Heart right ventricle (tissue), 16 donors: ENCODE data around the gene MTUS2. TPM values are rescaled to one million over a fixed set of nuclear protein-coding genes. Genes with fewer than 3 reads are reported as not detected.

Experiments
- ATAC-seq, 8 donors: fragments of 200-7000 bp; cut with Tn5 transposase; one replicate each; pipeline ENCODE4 v1.9.1; 2020; ENCODE audit warnings: mild to moderate bottlenecking in 8 of 8, moderate library complexity in 8 of 8, moderate number of reproducible peaks in 1 of 8
- DNase-seq, 2 donors: peaks; one replicate each; pipeline ENCODE4 v3.0.0-alpha.2; 2020
- H3K27ac ChIP-seq, 10 donors: fragments of 200-600 bp; sonication (generic) in 2 of 10; one replicate each; pipeline versions ENCODE4 v1.5.0 to v1.8.0; 2020 to 2022; ENCODE audit warnings: mild to moderate bottlenecking in 3 of 10
- H3K27me3 ChIP-seq, 7 donors: fragments of 200-600 bp; one replicate each; pipeline ENCODE4 v1.8.0; 2021 to 2022; ENCODE audit warnings: mild to moderate bottlenecking in 2 of 7
- H3K36me3 ChIP-seq, 9 donors: fragments of 200-600 bp; sonication (generic) in 1 of 9; one replicate each; pipeline versions ENCODE4 v1.5.0 to v1.8.0; 2020 to 2022; ENCODE audit warnings: mild to moderate bottlenecking in 2 of 9
- H3K4me1 ChIP-seq, 9 donors: fragments of 200-600 bp; sonication (generic) in 1 of 9; one replicate each; pipeline versions ENCODE4 v1.5.0 to v1.8.0; 2020 to 2022; ENCODE audit warnings: mild to moderate bottlenecking in 4 of 9
- H3K4me3 ChIP-seq, 10 donors: fragments of 200-600 bp; sonication (generic) in 2 of 10; one replicate each; pipeline versions ENCODE4 v1.5.0 to v1.8.0; 2020 to 2022; ENCODE audit warnings: mild to moderate bottlenecking in 7 of 10, moderate library complexity in 2 of 10
- H3K9me3 ChIP-seq, 11 donors: fragments of 200-600 bp in 10 of 11; sonication (generic) in 2 of 11; one replicate each; pipeline versions ENCODE4 v1.5.0 to v1.8.0; 2013 to 2022; ENCODE audit warnings: mild to moderate bottlenecking in 2 of 11, control low read depth in 1 of 11, moderate library complexity in 1 of 11
- WGBS, 2 donors: extraction: QIAGEN DNeasy Blood & Tissue Kit; methylation state at CpG; one replicate each; pipeline ENCODE4 v1.1.7; 2013; ENCODE audit warnings: inconsistent platforms in 1 of 2; 5-methylcytosine and 5-hydroxymethylcytosine counted together
- intact Hi-C, 10 donors: fragments of 100-400 bp; cut with DNase I; formaldehyde crosslinking; loops; one replicate each; pipeline versions ENCODE4 v1.11.1 to v1.14.2; 2022
- polyA plus RNA-seq, 2 donors: library from polyadenylated mRNA; stranded (reverse); fragments of 200-250 nt; gene quantifications; one replicate each; pipeline ENCODE4 v1.2.3, GENCODE V29; 2013
- total RNA-seq, 10 donors: library from RNA; stranded (reverse); fragmentation: NEBNext Ultra II Directional in 3 of 10; extraction: Animal tissue kit (Norgen Biotek cat#: 25700) in 3 of 10; gene quantifications; one replicate each; pipeline versions ENCODE4 v1.2.1 to v1.2.4, GENCODE V29; 2021 to 2023
- TF ChIP-seq, protein P1 (sequence below), 9 donors: fragments of 200-600 bp; sonication (generic) in 2 of 9; IDR thresholded peaks; one replicate each; pipeline versions ENCODE4 v1.5.0 to v1.8.0; 2021 to 2022; ENCODE audit warnings: antibody characterized with exemption in 9 of 9, mild to moderate bottlenecking in 5 of 9, moderate library complexity in 1 of 9
- donor health status: Arrhythmogenic right ventricular cardiomyopathy.
- donor health status: ischemic (EF 13 %, LVEDD 7.1; RV severe dilation, severe dysfunction).
- donor health status: healthy with polysubstance abuse.
- donor health status: DM: no; HTN: yes; CAD: no.
- donor health status: DM: no; HTN: no; CAD: no.
- donor health status: ischemic (EF 25% LVEDD 6.9; RV normal size, moderate dysfunction).
- donor health status: ischemic (EF 25% LVEDD 5.7; RV mildly dilated, moderate dysfunction).
- donor health status: healthy.
- donor health status: DM: yes; HTN: yes; CAD: no.
- donor health status: Ischemic cardiomyopathy.
- donor health status: ischemic (EF 35%, LVEDD 5.7; RV mildly dilated, moderate dysfunction).
- donor health status: nonischemic (EF 11% LVEDD 7.7; RV severe dilation, severe dysfunction).
- donor health status: DM: yes; HTN: yes; CAD: no.
- donor health status: PGD.
- donor health status: ischemic (EF 29% LVEDD 5.4; RV normal size, mild dysfunction).
- donor health status: nonischemic (EF 23%, LVEDD 6.1; RV moderate dilation, normal function).

Gene MTUS2
- total and polyA plus RNA-seq, 12 donors: 18.7 to 159 (median 65.6) TPM

DNA sequence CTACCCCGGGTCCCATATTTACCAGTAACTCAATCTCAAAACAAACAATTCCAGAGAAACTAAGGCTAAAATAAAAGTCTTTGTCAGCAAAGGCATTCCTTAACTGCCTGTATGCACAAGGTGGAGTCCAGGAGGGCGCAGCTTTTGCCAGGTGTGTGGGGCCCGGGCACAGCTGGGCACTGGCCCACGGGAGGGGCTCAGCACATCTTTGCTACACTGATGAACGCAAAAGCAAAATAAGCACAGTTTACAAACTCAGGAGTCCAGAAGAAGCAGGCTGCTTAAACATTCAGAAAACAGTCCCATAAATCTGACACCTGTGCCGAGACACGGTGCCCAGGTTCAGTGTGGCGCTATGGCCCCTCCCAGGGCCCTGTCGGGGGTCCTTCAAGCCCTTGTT lies 704.5 kb downstream of the MTUS2 start:
- intact Hi-C loops: no loop called here
- Histone ChIP-seq H3K27ac (peak overlapping the region in 2 of 10 donors; percentile 18 to 44), H3K4me3 (no peak overlapping the region), H3K36me3 (peaks cover 0 to 80% (median 5%) of the 10 kb centered on the region in 9 donors), H3K4me1 (peaks cover 0 to 20% (median 4%) of the 10 kb centered on the region in 9 donors), H3K9me3 (no peaks in the 10 kb centered on the region), H3K27me3 (no peaks in the 10 kb centered on the region)
- ATAC-seq (no peak), DNase-seq (no peak)
- WGBS, 2 donors: 88 to 89% methylated on average over 9 of the region's 9 CpGs
- TF ChIP-seq, protein P1, sequence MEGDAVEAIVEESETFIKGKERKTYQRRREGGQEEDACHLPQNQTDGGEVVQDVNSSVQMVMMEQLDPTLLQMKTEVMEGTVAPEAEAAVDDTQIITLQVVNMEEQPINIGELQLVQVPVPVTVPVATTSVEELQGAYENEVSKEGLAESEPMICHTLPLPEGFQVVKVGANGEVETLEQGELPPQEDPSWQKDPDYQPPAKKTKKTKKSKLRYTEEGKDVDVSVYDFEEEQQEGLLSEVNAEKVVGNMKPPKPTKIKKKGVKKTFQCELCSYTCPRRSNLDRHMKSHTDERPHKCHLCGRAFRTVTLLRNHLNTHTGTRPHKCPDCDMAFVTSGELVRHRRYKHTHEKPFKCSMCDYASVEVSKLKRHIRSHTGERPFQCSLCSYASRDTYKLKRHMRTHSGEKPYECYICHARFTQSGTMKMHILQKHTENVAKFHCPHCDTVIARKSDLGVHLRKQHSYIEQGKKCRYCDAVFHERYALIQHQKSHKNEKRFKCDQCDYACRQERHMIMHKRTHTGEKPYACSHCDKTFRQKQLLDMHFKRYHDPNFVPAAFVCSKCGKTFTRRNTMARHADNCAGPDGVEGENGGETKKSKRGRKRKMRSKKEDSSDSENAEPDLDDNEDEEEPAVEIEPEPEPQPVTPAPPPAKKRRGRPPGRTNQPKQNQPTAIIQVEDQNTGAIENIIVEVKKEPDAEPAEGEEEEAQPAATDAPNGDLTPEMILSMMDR (IDR thresholded peaks at IDR 0.05): no peak

DNA sequence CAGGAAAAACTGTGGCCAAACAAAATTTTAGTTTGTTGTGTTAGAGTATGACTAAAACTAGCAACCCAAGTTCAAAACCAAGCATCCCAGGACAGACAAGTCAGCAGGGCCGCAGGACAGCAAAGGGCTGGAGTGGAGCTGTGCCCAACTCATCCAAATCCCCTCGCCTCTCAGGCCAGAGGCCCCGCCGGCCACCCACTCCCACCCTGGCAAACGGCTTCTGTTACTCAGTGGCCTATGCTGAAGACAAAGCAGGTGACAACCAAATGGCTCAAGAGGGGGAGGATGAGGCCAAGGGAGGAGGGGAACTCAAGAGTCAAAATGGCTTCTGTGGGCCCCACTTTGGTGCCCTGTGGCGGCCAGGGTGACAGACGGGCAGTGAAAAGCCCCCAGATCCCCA lies 705.6 kb downstream of the MTUS2 start:
- intact Hi-C loops: no loop called here
- ATAC-seq (no peak), DNase-seq (no peak)
- Histone ChIP-seq H3K36me3 (peaks cover 0 to 83% (median 5%) of the 10 kb centered on the region in 9 donors), H3K4me3 (no peak overlapping the region), H3K27me3 (no peaks in the 10 kb centered on the region), H3K9me3 (no peaks in the 10 kb centered on the region), H3K27ac (no peak overlapping the region), H3K4me1 (peaks cover 0 to 20% (median 4%) of the 10 kb centered on the region in 9 donors)
- TF ChIP-seq, protein P1 (IDR thresholded peaks at IDR 0.05): no peak
- 98% methylated on average over 7 of the region's 7 CpGs for WGBS, 2 donors

DNA sequence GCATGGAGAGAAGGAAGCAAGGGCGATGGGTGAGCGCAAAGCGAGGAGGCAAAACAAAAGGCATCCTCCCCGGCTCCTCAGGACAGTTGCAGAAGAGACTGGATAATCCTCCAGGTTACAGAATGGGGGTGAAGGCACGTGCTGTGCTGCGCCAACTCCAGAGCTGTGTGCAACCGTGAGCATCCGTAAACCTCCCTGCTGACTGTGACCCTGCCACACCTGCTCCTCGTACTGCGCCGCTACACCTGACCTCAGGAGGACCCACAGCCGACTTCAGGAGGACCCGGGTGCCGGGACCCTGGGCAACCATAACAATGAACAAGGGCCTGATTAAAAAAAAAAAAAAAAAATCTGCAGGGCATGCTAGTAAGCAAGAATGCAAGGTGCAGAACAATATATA lies 706.6 kb downstream of the MTUS2 start:
- WGBS, 2 donors: 98% methylated on average over 14 of the region's 14 CpGs
- H3K27me3 ChIP-seq: no peaks in the 10 kb centered on the region
- no peaks in the 10 kb centered on the region for H3K9me3 ChIP-seq
- DNase-seq: no peak
- H3K36me3 ChIP-seq: peaks cover 0 to 84% (median 5%) of the 10 kb centered on the region in 9 donors
- TF ChIP-seq, protein P1 (IDR thresholded peaks at IDR 0.05): no peak
- H3K4me3 ChIP-seq: no peak overlapping the region
- peaks cover 0 to 20% (median 4%) of the 10 kb centered on the region in 9 donors for H3K4me1 ChIP-seq
- H3K27ac ChIP-seq: no peak overlapping the region
- intact Hi-C loops: no loop called here
- ATAC-seq: no peak

DNA sequence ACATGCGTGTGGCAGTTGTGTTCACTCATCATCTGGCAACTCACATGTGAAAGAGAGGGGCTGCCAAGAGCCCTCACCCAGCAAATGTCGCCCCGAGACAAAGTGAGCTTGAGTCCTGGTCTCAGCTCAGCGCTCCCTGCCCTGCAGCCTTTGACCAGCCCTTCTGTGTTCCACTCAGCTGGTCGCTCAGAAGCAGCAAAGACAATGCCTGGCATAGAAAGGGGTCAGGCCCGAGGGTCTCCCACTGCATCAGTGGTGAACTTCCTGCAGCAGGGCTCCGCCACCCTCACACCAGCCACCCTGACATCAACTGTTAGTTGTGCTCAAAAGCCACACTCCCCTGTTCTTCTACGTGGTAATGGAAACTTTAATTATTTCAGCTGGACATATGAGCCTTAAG lies 707.4 kb downstream of the MTUS2 start:
- H3K4me1 ChIP-seq: peaks cover 0 to 20% (median 4%) of the 10 kb centered on the region in 9 donors
- no peaks in the 10 kb centered on the region for H3K9me3 ChIP-seq
- H3K4me3 ChIP-seq: no peak overlapping the region
- peaks cover 0 to 86% (median 5%) of the 10 kb centered on the region in 9 donors for H3K36me3 ChIP-seq
- H3K27ac ChIP-seq: no peak overlapping the region
- ATAC-seq (no peak), DNase-seq (no peak)
- H3K27me3 ChIP-seq: no peaks in the 10 kb centered on the region
- 89 to 94% methylated on average over 8 of the region's 8 CpGs for WGBS, 2 donors
- TF ChIP-seq, protein P1 (IDR thresholded peaks at IDR 0.05): no peak
- intact Hi-C loops: no loop called here
